Stimulated activated CD8-positive, alpha-beta memory T cell treated with anti-CD3 and anti-CD28 coated beads, Interleukin-4, amount 100 ng/mL, for 1 hour (primary cell): ENCODE data around the gene SCT.
"Not testable (repeated sequence)": the region's sequence is repeated elsewhere in the genome, so short reads cannot be mapped to it uniquely, and the experiment has no call there.

Experiments used
- DNase-seq, 2 donors: peaks; one replicate each; pipeline ENCODE4 v3.0.0-alpha.2; 2020; ENCODE audit warnings: low read depth in 2 of 2, low spot score in 1 of 2

Gene SCT, protein sequence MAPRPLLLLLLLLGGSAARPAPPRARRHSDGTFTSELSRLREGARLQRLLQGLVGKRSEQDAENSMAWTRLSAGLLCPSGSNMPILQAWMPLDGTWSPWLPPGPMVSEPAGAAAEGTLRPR

DNA sequence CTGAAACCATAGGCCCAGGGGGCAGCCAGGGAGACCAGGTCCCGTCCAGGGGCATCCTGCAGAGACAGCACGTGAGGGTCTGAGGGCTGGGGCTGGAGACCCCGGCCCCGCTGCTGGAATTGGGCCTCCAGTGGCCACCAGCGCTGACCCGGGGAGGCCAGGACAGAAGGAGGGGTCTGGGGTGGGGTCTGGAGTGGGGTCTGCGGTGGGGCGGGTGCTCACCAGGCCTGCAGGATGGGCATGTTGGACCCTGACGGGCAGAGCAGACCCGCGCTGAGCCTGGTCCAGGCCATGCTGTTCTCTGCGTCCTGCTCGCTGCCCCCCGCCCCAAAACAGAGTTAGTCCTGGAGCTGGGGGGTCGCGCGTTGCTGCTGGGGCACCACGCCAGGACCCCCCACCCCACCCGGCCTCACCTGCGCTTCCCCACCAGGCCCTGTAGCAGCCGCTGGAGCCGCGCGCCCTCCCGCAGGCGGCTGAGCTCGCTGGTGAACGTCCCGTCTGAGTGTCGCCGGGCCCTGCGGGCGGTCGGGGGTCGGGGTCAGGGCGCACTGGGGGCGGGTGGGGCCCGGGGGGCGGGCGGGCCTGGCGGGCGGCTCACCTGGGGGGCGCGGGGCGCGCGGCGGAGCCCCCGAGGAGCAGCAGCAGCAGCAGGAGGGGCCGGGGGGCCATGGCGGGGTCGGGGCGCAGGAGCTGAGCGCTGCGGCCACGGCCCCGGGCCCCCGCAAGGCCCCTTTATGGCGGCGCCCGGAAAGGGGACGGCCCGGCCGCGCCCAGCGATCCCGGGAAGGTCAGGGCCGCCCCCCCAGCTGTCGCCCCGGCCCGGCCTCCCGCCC lies at the start of gene SCT:
Gene SCT, minus strand, starts transcription at position 707 of the 833 bp plus-strand sequence. Its CDS starts 38 bp downstream, at position 669.
- no peak for DNase-seq

GRCh38 chr11:674406-674805 lies 47.4 kb upstream of the SCT start:
- no peak for DNase-seq

GRCh38 chr11:673866-674265 lies 46.9 kb upstream of the SCT start:
- no peak for DNase-seq

- DNase-seq: no peak
Observed at GRCh38 chr11:665704-666281, 38.8 kb upstream of the SCT start.

GRCh38 chr11:665062-665703 lies 38.2 kb upstream of the SCT start:
- DNase-seq: no peak

DNA sequence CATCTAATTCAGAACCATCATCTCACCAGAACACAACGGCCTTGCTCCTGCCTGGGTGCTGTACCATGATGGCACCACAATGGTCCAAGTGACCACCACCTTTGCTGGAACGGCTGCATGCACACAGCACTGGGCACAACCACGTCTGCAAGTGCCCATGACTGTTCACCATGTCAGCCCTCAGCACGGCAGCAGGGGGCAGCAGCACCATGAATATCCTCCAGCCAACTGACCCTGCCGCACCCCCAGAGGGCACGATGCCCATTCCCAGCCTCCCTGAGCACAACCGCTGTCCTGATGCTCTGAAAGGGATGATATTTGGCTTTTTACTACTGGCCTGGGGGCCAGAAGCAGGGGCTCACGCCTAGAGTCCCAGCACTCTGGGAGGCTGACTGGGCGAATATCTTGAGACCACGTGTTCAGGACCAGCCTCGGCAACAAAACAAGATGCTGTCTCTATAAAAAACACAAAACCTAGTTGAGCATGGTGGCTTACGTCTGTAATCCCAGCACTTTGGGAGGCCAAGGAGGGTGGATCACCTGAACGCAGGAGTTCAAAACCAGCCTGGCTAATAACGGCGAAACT lies 35.8 kb upstream of the SCT start:
- DNase-seq: no peak

GRCh38 chr11:660681-661444 lies 33.9 kb upstream of the SCT start:
- no peak for DNase-seq

- no peak for DNase-seq
Observed at GRCh38 chr11:660281-660680, 33.3 kb upstream of the SCT start.

GRCh38 chr11:659532-660085 lies 32.6 kb upstream of the SCT start:
- DNase-seq: no peak

- no peak for DNase-seq
Observed at GRCh38 chr11:657691-658126, 30.7 kb upstream of the SCT start.

DNA sequence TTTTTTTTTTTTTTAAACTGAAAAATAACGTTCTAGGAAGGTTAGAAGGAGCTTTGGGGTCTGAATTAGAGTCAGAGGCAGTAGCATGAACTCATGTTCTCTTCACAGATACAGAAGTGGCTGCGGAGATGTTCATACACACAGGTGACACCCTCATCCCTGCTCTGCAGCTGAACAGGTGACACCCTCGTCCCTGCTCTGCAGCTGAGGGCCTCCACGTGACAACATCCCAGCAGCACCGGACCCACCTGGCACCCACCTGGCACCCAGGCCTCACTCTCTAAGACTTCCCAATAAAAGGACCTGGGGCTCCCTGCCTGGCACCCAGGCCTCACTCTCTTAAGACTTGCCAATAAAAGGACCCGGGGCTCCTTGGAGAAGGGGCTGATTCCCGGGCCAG lies 29.9 kb upstream of the SCT start:
- no peak for DNase-seq

GRCh38 chr11:656426-656825 lies 29.4 kb upstream of the SCT start:
- DNase-seq: no peak

DNA sequence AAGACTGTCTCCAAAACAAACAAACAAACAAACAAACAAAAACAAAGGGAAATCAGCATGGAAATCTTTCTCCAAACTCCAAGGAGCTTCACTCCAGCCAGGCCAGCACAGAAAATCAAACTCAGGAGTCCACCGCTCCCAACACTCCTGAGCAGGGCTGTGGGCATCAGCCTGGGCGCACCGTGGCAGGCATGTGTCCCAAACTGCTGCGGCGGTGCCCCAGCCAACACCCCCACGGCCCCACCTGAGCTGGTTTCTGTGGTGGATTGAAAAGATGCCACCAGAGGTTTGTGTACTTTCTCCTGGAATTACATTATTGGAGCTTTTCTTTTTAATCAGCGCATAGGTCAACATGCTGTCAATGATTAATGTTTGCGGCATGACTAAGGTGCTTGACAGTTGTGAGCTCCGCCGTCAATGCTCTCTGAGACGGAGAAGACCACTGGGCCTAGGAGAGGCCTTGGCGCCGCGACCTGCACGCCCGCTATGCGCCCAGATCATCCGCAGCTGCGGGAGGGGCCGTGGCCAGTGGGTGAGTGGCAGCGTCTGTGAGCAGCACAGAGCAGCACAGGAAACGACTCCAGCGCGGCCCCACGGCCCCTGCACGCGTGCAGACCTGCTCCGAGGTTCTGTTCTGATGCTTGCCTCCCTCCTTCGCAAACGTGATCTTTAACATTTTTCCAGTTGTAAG lies 28.2 kb upstream of the SCT start:
- no peak for DNase-seq

DNA sequence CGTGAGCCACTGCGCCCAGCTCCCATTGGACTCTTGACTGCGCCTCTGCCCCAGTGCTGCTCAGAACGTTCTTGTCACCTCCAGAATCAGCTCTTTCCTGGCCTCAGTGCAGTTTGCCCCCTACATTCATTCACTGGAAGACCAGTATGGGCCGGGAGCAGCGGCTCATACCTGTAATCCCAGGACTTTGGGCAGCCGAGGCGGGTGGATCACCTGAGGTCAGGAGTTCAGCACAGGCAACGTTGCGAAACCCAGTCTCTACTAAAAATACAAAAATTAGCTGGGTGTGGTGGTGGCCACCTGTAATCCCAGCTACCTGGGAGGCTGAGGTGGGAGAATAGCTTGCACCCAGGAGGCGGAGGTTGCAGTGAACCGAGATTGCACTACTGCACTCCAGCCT lies 27.5 kb upstream of the SCT start:
- not testable (repeated sequence) for DNase-seq

- DNase-seq: no peak
Observed at GRCh38 chr11:653837-654236, 26.9 kb upstream of the SCT start.

DNA sequence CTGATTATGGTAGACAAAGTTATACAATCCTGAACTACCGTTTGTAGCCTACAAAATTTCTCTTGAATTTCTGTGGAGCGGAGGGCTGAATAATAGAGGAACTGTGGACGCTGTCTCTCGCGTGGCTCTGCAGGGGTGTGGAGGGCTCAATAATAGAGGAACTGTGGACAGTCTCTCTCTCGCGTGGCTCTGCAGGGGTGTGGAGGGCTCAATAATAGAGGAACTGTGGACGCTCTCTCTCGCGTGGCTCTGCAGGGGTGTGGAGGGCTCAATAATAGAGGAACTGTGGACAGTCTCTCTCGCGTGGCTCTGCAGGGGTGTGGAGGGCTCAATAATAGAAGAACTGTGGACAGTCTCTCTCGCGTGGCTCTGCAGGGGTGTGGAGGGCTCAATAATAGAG lies 26.2 kb upstream of the SCT start:
- DNase-seq: not testable (repeated sequence)

- no peak for DNase-seq
Observed at GRCh38 chr11:650482-650881, 23.5 kb upstream of the SCT start.

GRCh38 chr11:647672-648158 lies 20.7 kb upstream of the SCT start:
- not testable (repeated sequence) for DNase-seq

DNA sequence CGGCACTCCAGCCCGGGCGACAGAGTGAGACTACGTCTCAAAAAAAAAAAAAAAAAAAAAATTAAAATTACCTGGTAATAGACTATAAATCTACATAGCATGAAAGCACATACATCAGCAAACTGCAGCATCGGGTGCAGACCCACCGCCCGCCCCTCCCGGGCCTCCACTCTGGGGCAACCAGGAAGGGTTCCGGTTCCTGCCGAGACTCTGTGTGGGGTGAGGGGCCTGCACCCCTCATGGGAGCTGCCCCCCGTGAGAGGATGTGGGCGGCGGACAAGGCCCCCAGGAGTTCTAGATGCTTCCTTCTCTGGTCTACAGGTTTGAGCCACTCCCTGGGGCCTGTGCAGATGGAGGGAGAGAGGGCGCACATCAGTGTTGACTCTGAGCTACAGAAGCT lies 19.2 kb upstream of the SCT start:
- no peak for DNase-seq

DNA sequence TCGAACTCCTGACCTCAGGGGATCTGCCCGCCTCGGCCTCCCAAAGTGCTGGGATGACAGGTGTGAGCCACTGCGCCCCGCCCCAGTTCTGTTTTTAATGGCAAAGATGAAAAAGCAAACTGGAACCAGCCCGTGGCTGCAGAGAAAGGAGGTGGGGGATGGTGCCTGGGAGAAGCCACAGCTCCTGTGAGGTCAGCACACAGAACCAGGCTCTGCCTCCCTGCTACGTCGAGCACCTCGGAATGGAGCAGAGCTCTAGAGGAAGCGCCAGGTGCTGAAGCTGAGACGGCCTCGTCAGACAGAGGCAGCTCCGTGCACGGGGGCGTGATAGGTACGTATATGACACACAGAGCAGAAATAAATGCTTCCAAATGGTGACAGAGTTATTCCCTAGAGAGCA lies 18.6 kb upstream of the SCT start:
- no peak for DNase-seq
